ENCODE results near the gene AMOTL1. TPM values are rescaled to one million over a fixed set of nuclear protein-coding genes. Genes with fewer than 3 reads are reported as not detected.

The AMOTL1 gene
- total RNA-seq, 1 experiment from 2014 or later: 32.6 TPM

DNA sequence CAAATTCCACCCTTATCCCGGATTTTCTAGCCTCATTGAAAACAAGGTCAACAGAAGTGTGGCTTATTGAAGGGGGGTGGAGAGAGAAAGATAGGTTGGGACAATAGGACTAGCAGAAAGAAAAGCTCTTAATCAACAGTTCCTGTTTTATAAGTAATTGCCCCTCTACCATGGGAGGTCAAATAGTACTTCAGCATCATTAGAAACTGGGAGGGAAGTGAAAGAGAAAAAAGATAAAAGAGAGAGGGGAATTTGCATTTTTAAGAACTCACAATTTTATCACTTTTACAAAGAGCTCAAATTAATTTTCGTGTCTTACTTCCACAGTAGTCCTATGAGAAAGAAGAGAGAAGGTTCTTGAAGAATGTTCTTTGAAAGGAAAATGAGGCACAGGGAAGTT is 89.2 kb downstream of the AMOTL1 start:
- ChIA-PET CTCF (no interaction called here), POLR2A (ENCODE audit: unreplicated experiment) (no interaction called here)
- TF ChIP-seq CTCF (conservative IDR thresholded peaks at IDR 0.05; ENCODE audit: low read depth, low read length) (no peak), EZH2 (IDR thresholded peaks at IDR 0.05; ENCODE audit: low read length, unreplicated experiment) (no peak), EZH2phosphoT487 (IDR thresholded peaks at IDR 0.05; ENCODE audit: borderline replicate concordance, low read length) (no peak)
- Histone ChIP-seq H3K4me3 (ENCODE audit: low read length) (no peak overlapping the region), H3K4me1 (ENCODE audit: insufficient read depth, low read length) (no peaks in the 10 kb centered on the region), H3F3A (ENCODE audit: low read length, unreplicated experiment) (no peaks in the 10 kb centered on the region), H3K79me2 (ENCODE audit: low read length) (no peaks in the 10 kb centered on the region), H3K36me3 (ENCODE audit: low read depth, low read length) (peaks cover 53% of the 10 kb centered on the region), H3K9me2 (replicated peaks; ENCODE audit: low read length) (no peaks in the 10 kb centered on the region), H2AFZ (ENCODE audit: low read length) (no peak overlapping the region), H3K9ac (ENCODE audit: low read length) (no peak overlapping the region), H3K27ac (ENCODE audit: low read length) (no peak overlapping the region), H3K4me2 (ENCODE audit: low read length) (no peak overlapping the region), H4K20me1 (ENCODE audit: low read length) (no peaks in the 10 kb centered on the region), H3K27me3 (ENCODE audit: low read length) (no peaks in the 10 kb centered on the region), H3K9me3 (ENCODE audit: low read length) (no peaks in the 10 kb centered on the region)
- DNase-seq: no peak
- intact Hi-C loops (cut with micrococcal nuclease): no loop called here
- no peak for ATAC-seq
- BruUV-seq (replicated peaks): no TSS peak

DNA sequence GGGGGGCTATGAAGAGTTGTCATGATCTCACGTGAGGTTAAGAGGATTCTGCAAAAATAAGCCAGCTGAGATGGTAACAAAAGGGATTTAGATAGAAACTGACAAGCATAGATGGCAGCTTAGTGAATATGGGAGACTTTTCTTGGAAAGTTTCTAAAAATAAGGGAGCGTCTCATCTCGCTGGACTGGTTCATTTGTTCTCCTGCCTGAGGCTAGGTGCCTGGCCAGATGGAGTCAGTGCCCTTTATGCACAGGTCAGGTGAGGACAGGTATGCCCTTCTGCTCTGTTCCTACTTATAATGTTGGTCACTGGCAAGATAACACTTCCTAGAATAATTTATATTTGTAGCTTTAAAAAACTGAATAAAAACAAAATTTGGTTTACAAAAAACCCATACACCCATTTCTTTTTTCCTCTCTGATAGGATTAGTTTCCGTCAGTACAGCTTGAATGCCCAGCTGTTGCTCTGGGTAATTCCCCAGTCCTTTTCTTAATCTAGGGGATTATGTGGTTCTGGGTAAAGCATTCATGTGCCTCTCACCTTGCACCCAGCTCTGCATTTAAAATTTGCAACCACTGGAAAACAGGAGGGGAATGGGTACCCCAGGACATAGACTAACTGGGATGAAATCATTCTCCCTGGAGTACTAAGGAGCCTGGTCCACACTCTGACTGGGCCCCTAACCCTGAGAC is 90.0 kb downstream of the AMOTL1 start:
- ChIA-PET POLR2A (ENCODE audit: unreplicated experiment) (no interaction called here), CTCF (no interaction called here)
- Histone ChIP-seq H3K9me3 (ENCODE audit: low read length) (no peaks in the 10 kb centered on the region), H3F3A (ENCODE audit: low read length, unreplicated experiment) (no peaks in the 10 kb centered on the region), H3K27me3 (ENCODE audit: low read length) (no peaks in the 10 kb centered on the region), H2AFZ (ENCODE audit: low read length) (no peak overlapping the region), H3K36me3 (ENCODE audit: low read depth, low read length) (peaks cover 55% of the 10 kb centered on the region), H3K9ac (ENCODE audit: low read length) (no peak overlapping the region), H4K20me1 (ENCODE audit: low read length) (no peaks in the 10 kb centered on the region), H3K9me2 (replicated peaks; ENCODE audit: low read length) (no peaks in the 10 kb centered on the region), H3K4me1 (ENCODE audit: insufficient read depth, low read length) (no peaks in the 10 kb centered on the region), H3K79me2 (ENCODE audit: low read length) (no peaks in the 10 kb centered on the region), H3K4me3 (ENCODE audit: low read length) (no peak overlapping the region), H3K27ac (ENCODE audit: low read length) (no peak overlapping the region), H3K4me2 (ENCODE audit: low read length) (no peak overlapping the region)
- TF ChIP-seq EZH2phosphoT487 (IDR thresholded peaks at IDR 0.05; ENCODE audit: borderline replicate concordance, low read length) (no peak), EZH2 (IDR thresholded peaks at IDR 0.05; ENCODE audit: low read length, unreplicated experiment) (no peak), CTCF (conservative IDR thresholded peaks at IDR 0.05; ENCODE audit: low read depth, low read length) (no peak)
- BruUV-seq (replicated peaks): no TSS peak
- intact Hi-C loops (cut with micrococcal nuclease): no loop called here
- ATAC-seq: no peak
- no peak for DNase-seq

GRCh38 chr11:94860333-94860732 is 92.2 kb downstream of the AMOTL1 start:
- DNase-seq (no peak), ATAC-seq (no peak)
- intact Hi-C loops (cut with micrococcal nuclease): no loop called here
- no peak overlapping the region for H3K9ac ChIP-seq (ENCODE audit: low read length)
- POLR2A ChIA-PET (ENCODE audit: unreplicated experiment): no interaction called here
- H4K20me1 ChIP-seq (ENCODE audit: low read length): no peaks in the 10 kb centered on the region
- TF ChIP-seq EZH2 (IDR thresholded peaks at IDR 0.05; ENCODE audit: low read length, unreplicated experiment) (no peak), CTCF (conservative IDR thresholded peaks at IDR 0.05; ENCODE audit: low read depth, low read length) (no peak), EZH2phosphoT487 (IDR thresholded peaks at IDR 0.05; ENCODE audit: borderline replicate concordance, low read length) (no peak)
- H2AFZ ChIP-seq (ENCODE audit: low read length): no peak overlapping the region
- H3K4me1 ChIP-seq (ENCODE audit: insufficient read depth, low read length): no peaks in the 10 kb centered on the region
- H3K4me2 ChIP-seq (ENCODE audit: low read length): no peak overlapping the region
- no peaks in the 10 kb centered on the region for H3F3A ChIP-seq (ENCODE audit: low read length, unreplicated experiment)
- peaks cover 44% of the 10 kb centered on the region for H3K36me3 ChIP-seq (ENCODE audit: low read depth, low read length)
- H3K9me2 ChIP-seq (replicated peaks; ENCODE audit: low read length): no peaks in the 10 kb centered on the region
- no peaks in the 10 kb centered on the region for H3K27me3 ChIP-seq (ENCODE audit: low read length)
- CTCF ChIA-PET: no interaction called here
- BruUV-seq (replicated peaks): no TSS peak
- H3K9me3 ChIP-seq (ENCODE audit: low read length): no peaks in the 10 kb centered on the region
- H3K27ac ChIP-seq (ENCODE audit: low read length): no peak overlapping the region
- no peak overlapping the region for H3K4me3 ChIP-seq (ENCODE audit: low read length)
- no peaks in the 10 kb centered on the region for H3K79me2 ChIP-seq (ENCODE audit: low read length)
